GF-D8 (cell line): Measurements from ENCODE around the gene HS3ST5.

Experiments
- DNase-seq: peaks from one replicate; lab custom pipeline; 2025; lab: John Stamatoyannopoulos, UW

HS3ST5 gene

GRCh38 chr6:114194362-114195026, 148.3 kb downstream of the HS3ST5 start:
- no peak for DNase-seq

- DNase-seq = no peak
Observed at GRCh38 chr6:114187563-114187962, 155.3 kb downstream of the HS3ST5 start.

GRCh38 chr6:114181664-114182063, 161.2 kb downstream of the HS3ST5 start:
- DNase-seq = no peak

GRCh38 chr6:114179411-114179810, 163.4 kb downstream of the HS3ST5 start:
- DNase-seq = no peak

GRCh38 chr6:114176726-114177125, 166.1 kb downstream of the HS3ST5 start:
- no peak for DNase-seq

GRCh38 chr6:114172576-114173260, 170.1 kb downstream of the HS3ST5 start:
- DNase-seq = no peak

GRCh38 chr6:114171473-114171872, 171.3 kb downstream of the HS3ST5 start:
- DNase-seq = no peak

GRCh38 chr6:114170958-114171387, 171.8 kb downstream of the HS3ST5 start:
- no peak for DNase-seq

GRCh38 chr6:114170372-114170771, 172.5 kb downstream of the HS3ST5 start:
- no peak for DNase-seq

- DNase-seq = no peak
Observed at GRCh38 chr6:114169763-114170162, 173.1 kb downstream of the HS3ST5 start.

- no peak for DNase-seq
Observed at GRCh38 chr6:114167583-114168576, 174.9 kb downstream of the HS3ST5 start.

- no peak for DNase-seq
Observed at GRCh38 chr6:114164207-114164606, 178.6 kb downstream of the HS3ST5 start.

- DNase-seq = no peak
Observed at GRCh38 chr6:114162691-114163347, 180.0 kb downstream of the HS3ST5 start.

- DNase-seq = no peak
Observed at GRCh38 chr6:114160881-114161280, 181.9 kb downstream of the HS3ST5 start.

- no peak for DNase-seq
Observed at GRCh38 chr6:114159727-114160126, 183.1 kb downstream of the HS3ST5 start.

GRCh38 chr6:114158838-114159694, 183.8 kb downstream of the HS3ST5 start:
- no peak for DNase-seq

GRCh38 chr6:114158411-114158810, 184.4 kb downstream of the HS3ST5 start:
- no peak for DNase-seq

- DNase-seq = no peak
Observed at GRCh38 chr6:114157848-114158247, 185.0 kb downstream of the HS3ST5 start.

- DNase-seq = no peak
Observed at GRCh38 chr6:114155763-114156162, 187.1 kb downstream of the HS3ST5 start.

- DNase-seq = no peak
Observed at GRCh38 chr6:114154812-114155211, 188.0 kb downstream of the HS3ST5 start.

GRCh38 chr6:114153448-114153847, 189.4 kb downstream of the HS3ST5 start:
- DNase-seq = no peak
